Astrocyte (in vitro differentiated cells and primary cell): ENCODE measurements around the gene CD164.

ENCODE experiments used
- EZH2 ChIP-seq: IDR thresholded peaks from 2 replicates; pipeline ENCODE4 v1.6.1; 2012; ENCODE audit warnings: mild to moderate bottlenecking, low read length, inconsistent platforms; ENCODE audit not compliant: insufficient read depth
- TF ChIP-seq, protein P1 (sequence below): IDR thresholded peaks from 2 replicates; pipeline ENCODE4 v1.5.1; 2011; ENCODE audit warnings: low read depth, mild to moderate bottlenecking, inconsistent platforms, low read length, moderate library complexity; ENCODE audit not compliant: insufficient read depth

DNA sequence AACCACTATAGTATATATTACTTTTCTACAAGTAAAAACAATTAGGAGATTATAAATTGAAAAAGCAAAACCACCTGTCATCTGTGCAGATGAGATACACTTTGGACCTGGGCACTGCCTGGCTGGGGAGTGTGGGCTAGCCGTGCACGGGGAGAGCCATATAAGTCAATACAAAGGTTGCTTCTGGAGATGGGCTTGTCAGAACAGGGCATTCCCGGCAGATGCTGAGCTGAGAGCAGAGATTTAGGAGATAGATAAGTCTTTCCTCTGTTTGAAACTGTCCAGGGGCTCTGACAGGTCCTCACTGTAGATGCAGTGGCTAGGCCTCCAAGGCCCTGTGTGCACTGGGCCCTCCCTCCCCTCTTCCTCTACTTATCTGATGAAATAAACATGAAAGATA, 34.5 kb downstream of the CD164 start:
- TF ChIP-seq, protein P1, sequence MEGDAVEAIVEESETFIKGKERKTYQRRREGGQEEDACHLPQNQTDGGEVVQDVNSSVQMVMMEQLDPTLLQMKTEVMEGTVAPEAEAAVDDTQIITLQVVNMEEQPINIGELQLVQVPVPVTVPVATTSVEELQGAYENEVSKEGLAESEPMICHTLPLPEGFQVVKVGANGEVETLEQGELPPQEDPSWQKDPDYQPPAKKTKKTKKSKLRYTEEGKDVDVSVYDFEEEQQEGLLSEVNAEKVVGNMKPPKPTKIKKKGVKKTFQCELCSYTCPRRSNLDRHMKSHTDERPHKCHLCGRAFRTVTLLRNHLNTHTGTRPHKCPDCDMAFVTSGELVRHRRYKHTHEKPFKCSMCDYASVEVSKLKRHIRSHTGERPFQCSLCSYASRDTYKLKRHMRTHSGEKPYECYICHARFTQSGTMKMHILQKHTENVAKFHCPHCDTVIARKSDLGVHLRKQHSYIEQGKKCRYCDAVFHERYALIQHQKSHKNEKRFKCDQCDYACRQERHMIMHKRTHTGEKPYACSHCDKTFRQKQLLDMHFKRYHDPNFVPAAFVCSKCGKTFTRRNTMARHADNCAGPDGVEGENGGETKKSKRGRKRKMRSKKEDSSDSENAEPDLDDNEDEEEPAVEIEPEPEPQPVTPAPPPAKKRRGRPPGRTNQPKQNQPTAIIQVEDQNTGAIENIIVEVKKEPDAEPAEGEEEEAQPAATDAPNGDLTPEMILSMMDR: no peak
- TF ChIP-seq EZH2: no peak
